HCT116 (cell line): ENCODE measurements around the gene KAZN. TPM values are rescaled to one million over a fixed set of nuclear protein-coding genes. Genes with fewer than 3 reads are reported as not detected.
"Not testable (repeated sequence)": the region's sequence is repeated elsewhere in the genome, so short reads cannot be mapped to it uniquely, and the experiment has no call there.

Source experiments
- ATAC-seq: fragments of 200-7000 bp; cut with Tn5 transposase; 2 replicates; pipeline ENCODE4 v1.9.1; 2020; ENCODE audit warnings: mild to moderate bottlenecking, moderate library complexity
- BruUV-seq: library from RNA; stranded (reverse); fragments of 400-500 nt; replicated peaks from 2 replicates; lab custom pipeline; 2021; lab: Mats Ljungman, UMichigan
- CTCF ChIA-PET: fragments of 300-600 bp; sonication (Branson Sonifier 250); formaldehyde crosslinking; loops from one replicate; lab custom pipeline; 2021; ENCODE audit warnings: antibody characterized with exemption; lab: Charles Lee
- POLR2A ChIA-PET: fragments of 300-600, 350-600 bp; sonication (Branson Sonifier 250); formaldehyde crosslinking; loops from one replicate; lab custom pipeline; 2021; ENCODE audit warnings: antibody characterized with exemption; lab: Charles Lee
- RAD21 ChIA-PET, 2 experiments: fragments of 300-600 bp; sonication (Branson Sonifier 250); formaldehyde crosslinking; loops; one replicate each; lab custom pipeline; 2023; ENCODE audit warnings: low total read pairs in 2 of 2; ENCODE audit not compliant: uncharacterized antibody in 2 of 2, unreplicated experiment in 2 of 2, low non-redundant PET in 1 of 2; lab: Charles Lee
- DNase-seq: peaks from one replicate; pipeline ENCODE4 v3.0.0-alpha.2; 2010; ENCODE audit warnings: low read depth, low spot score
- H2AFZ ChIP-seq: fragments of 200-600 bp; shearing (Covaris generic), sonication (generic); 2 replicates; pipeline ENCODE4 v1.6.1; 2017; ENCODE audit warnings: low read depth, mixed run types, mixed read lengths, antibody characterized with exemption, low read length; ENCODE audit not compliant: poor library complexity, severe bottlenecking
- H3K27ac ChIP-seq: 2 replicates; pipeline ENCODE4 v1.5.1; 2012; ENCODE audit warnings: low read depth, low read length
- H3K27me3 ChIP-seq: fragments of 200-600 bp; sonication (generic); 2 replicates; pipeline ENCODE4 v1.6.1; 2016; ENCODE audit warnings: mixed run types, low read length, mixed read lengths; ENCODE audit not compliant: insufficient read depth
- H3K36me3 ChIP-seq, 2 experiments: fragments of 200-500 bp in 1 of 2; fragments of 200-600 bp in 1 of 2; sonication (Bioruptor generic) in 1 of 2; sonication (generic) in 1 of 2; 2 replicates each; pipeline versions ENCODE4 v1.5.1 to v1.6.1; 2014 to 2016; ENCODE audit warnings: low read length in 2 of 2, inconsistent platforms in 1 of 2, mixed read lengths in 1 of 2, mixed run types in 1 of 2; ENCODE audit not compliant: insufficient read depth in 2 of 2, control insufficient read depth in 1 of 2
- H3K4me1 ChIP-seq, 2 experiments: fragments of 200-600 bp in 1 of 2; sonication (generic) in 1 of 2; 2 replicates each; pipeline versions ENCODE4 v1.5.1 to v1.6.1; 2012 to 2017; ENCODE audit warnings: low read length in 2 of 2, inconsistent platforms in 1 of 2, mild to moderate bottlenecking in 1 of 2, mixed read lengths in 1 of 2, mixed run types in 1 of 2, moderate library complexity in 1 of 2; ENCODE audit not compliant: insufficient read depth in 2 of 2, control insufficient read depth in 1 of 2
- H3K4me2 ChIP-seq: fragments of 200-600 bp; sonication (generic); 2 replicates; pipeline ENCODE4 v1.6.1; 2017; ENCODE audit warnings: mixed run types, low read length, mixed read lengths
- H3K4me3 ChIP-seq, 2 experiments: fragments of 200-600 bp in 1 of 2; sonication (generic) in 1 of 2; replicated peaks in 1 of 2; 2 replicates each; pipeline ENCODE4 v1.5.1; 2011 to 2016; ENCODE audit warnings: low read length in 2 of 2, control low read depth in 1 of 2, low read depth in 1 of 2, mild to moderate bottlenecking in 1 of 2, mixed read lengths in 1 of 2, mixed run types in 1 of 2
- H3K79me2 ChIP-seq: fragments of 200-600 bp; sonication (generic); 2 replicates; pipeline ENCODE4 v1.6.1; 2017; ENCODE audit warnings: mild to moderate bottlenecking, mixed run types, low read length, moderate library complexity, mixed read lengths; ENCODE audit not compliant: insufficient read depth
- H3K9ac ChIP-seq: fragments of 200-600 bp; sonication (generic); 2 replicates; pipeline ENCODE4 v1.6.1; 2016; ENCODE audit warnings: low read length, mixed read lengths
- H3K9me2 ChIP-seq: fragments of 200-600 bp; sonication (generic), shearing (Covaris generic); 2 replicates; pipeline ENCODE4 v1.6.1; 2017; ENCODE audit warnings: mixed run types, mild to moderate bottlenecking, moderate library complexity; ENCODE audit not compliant: insufficient read depth
- H3K9me3 ChIP-seq, 2 experiments: fragments of 200-500 bp in 1 of 2; fragments of 200-600 bp in 1 of 2; sonication (Bioruptor generic) in 1 of 2; sonication (generic) in 1 of 2; 2 replicates each; pipeline ENCODE4 v1.6.1; 2014 to 2017; ENCODE audit warnings: low read length in 2 of 2, mixed read lengths in 2 of 2, inconsistent platforms in 1 of 2, low read depth in 1 of 2, mild to moderate bottlenecking in 1 of 2, mixed run types in 1 of 2, moderate library complexity in 1 of 2; ENCODE audit not compliant: control insufficient read depth in 1 of 2, insufficient read depth in 1 of 2
- H4K20me1 ChIP-seq: fragments of 200-600 bp; sonication (generic), shearing (Covaris generic); 2 replicates; pipeline ENCODE4 v1.6.1; 2017; ENCODE audit warnings: mixed run types, mild to moderate bottlenecking, moderate library complexity; ENCODE audit not compliant: insufficient read depth
- ELF1 ChIP-seq: IDR thresholded peaks from 2 replicates; pipeline ENCODE4 v1.6.1; 2012; ENCODE audit warnings: low read depth, borderline replicate concordance
- FOSL1 ChIP-seq: IDR thresholded peaks from 2 replicates; pipeline ENCODE4 v1.6.1; 2012; ENCODE audit warnings: low read depth
- POLR2A ChIP-seq: IDR thresholded peaks from 2 replicates; pipeline ENCODE4 v1.7.0; 2011; ENCODE audit warnings: borderline replicate concordance; ENCODE audit not compliant: insufficient read depth, insufficient read length; ENCODE audit errors: extremely low read depth
- RAD21 ChIP-seq: IDR thresholded peaks from 2 replicates; pipeline ENCODE4 v1.6.1; 2012; ENCODE audit warnings: low read depth, mild to moderate bottlenecking
- REST ChIP-seq: IDR thresholded peaks from 2 replicates; pipeline ENCODE4 v1.6.1; 2012; ENCODE audit warnings: low read depth
- ZNF274 ChIP-seq: fragments of 200-500 bp; sonication (Bioruptor generic); IDR thresholded peaks from 2 replicates; pipeline ENCODE4 v1.6.1; 2014; ENCODE audit warnings: mild to moderate bottlenecking, low read depth, low read length, inconsistent platforms
- intact Hi-C: fragments of 100-400 bp; cut with micrococcal nuclease; formaldehyde crosslinking; loops from 2 replicates; pipeline ENCODE4 v1.10.0; 2022
- total RNA-seq: library from RNA; stranded (reverse); gene quantifications from one replicate; pipeline ENCODE4 v1.2.1, GENCODE V29; 2021; ENCODE audit not compliant: unreplicated experiment
- TF ChIP-seq, protein P1 (sequence below): IDR thresholded peaks from 2 replicates; pipeline ENCODE4 v1.6.1; 2012
- TF ChIP-seq, protein P2 (sequence below), 3 experiments: fragments of 200-600 bp in 1 of 3; sonication (generic) in 1 of 3; IDR thresholded peaks in 2 of 3; conservative IDR thresholded peaks in 1 of 3; 2 replicates each; pipeline ENCODE4 v1.5.1; 2012 to 2017; ENCODE audit warnings: low read depth in 2 of 3, low read length in 2 of 3, antibody characterized with exemption in 1 of 3, borderline replicate concordance in 1 of 3, control low read depth in 1 of 3, mild to moderate bottlenecking in 1 of 3, mixed read lengths in 1 of 3, mixed run types in 1 of 3, moderate library complexity in 1 of 3; ENCODE audit not compliant: insufficient read depth in 1 of 3

KAZN gene
- total RNA-seq, 1 experiment from 2014 or later, result 13.4 TPM

DNA sequence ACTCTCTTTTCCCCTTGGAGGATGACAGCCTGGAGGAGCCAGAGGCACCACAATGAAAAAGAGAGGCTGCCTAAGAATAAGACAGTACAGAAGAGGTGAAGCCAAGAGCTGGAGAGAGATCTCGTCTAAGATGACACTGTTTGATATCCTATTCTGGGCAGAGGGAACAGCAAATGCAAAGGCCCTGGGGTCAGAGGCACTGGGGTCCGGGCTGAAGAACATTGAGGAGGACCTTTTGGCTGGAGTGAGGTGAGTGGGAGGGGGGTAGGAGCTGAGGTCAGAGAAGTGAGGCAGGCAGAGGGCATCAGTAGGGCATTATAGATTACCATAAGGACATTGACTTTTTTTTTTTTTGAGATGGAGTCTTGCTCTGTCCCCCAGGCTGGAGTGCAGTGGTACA, 535.8 kb downstream of the KAZN start (continued):
- TF ChIP-seq REST, result no peak
- TF ChIP-seq, all 23 proteins: peak for 0

- H3K79me2 ChIP-seq, RAD21 ChIA-PET, DNase-seq, H3K9me2 ChIP-seq, H3K27me3 ChIP-seq, H4K20me1 ChIP-seq, POLR2A ChIA-PET, H3K36me3 ChIP-seq, H3K27ac ChIP-seq, BruUV-seq, intact Hi-C loops, H3K4me2 ChIP-seq, CTCF ChIA-PET, H3K9me3 ChIP-seq, H2AFZ ChIP-seq, H3K9ac ChIP-seq, H3K4me3 ChIP-seq, ATAC-seq: not testable (repeated sequence)
- peaks cover 18 to 19% of the 10 kb centered on the region in 2 experiments for H3K4me1 ChIP-seq
Observed at GRCh38 chr1:15135604-15136003, 537.1 kb downstream of the KAZN start.

DNA sequence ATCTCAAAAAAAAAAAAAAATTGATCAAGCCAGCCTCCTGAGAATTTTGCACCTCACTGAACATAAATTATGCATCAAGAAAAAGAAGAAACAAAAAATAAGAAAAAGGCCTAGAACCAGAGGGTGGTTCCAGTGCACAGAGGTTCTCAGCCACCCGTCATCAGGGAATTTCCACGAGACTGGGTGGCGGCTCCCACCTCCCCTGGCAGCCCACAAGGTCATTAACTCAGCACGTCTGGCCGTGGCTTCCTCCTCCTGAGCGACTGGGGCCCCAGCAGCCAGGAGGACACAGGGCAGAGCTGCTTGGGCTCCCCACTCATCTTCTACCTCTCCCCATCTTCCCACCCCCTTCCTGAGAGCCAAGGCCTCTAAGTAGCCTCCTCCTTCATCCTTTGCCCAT, 539.3 kb downstream of the KAZN start:
- DNase-seq, result no peak
- no peak for TF ChIP-seq ZNF274
- no peak for TF ChIP-seq RAD21
- TF ChIP-seq, protein P1, sequence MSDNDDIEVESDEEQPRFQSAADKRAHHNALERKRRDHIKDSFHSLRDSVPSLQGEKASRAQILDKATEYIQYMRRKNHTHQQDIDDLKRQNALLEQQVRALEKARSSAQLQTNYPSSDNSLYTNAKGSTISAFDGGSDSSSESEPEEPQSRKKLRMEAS, result no peak
- no peak for TF ChIP-seq ELF1
- TF ChIP-seq, protein P2, sequence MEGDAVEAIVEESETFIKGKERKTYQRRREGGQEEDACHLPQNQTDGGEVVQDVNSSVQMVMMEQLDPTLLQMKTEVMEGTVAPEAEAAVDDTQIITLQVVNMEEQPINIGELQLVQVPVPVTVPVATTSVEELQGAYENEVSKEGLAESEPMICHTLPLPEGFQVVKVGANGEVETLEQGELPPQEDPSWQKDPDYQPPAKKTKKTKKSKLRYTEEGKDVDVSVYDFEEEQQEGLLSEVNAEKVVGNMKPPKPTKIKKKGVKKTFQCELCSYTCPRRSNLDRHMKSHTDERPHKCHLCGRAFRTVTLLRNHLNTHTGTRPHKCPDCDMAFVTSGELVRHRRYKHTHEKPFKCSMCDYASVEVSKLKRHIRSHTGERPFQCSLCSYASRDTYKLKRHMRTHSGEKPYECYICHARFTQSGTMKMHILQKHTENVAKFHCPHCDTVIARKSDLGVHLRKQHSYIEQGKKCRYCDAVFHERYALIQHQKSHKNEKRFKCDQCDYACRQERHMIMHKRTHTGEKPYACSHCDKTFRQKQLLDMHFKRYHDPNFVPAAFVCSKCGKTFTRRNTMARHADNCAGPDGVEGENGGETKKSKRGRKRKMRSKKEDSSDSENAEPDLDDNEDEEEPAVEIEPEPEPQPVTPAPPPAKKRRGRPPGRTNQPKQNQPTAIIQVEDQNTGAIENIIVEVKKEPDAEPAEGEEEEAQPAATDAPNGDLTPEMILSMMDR (IDR thresholded peaks at IDR 0.05 in 2 of 3, conservative IDR thresholded peaks at IDR 0.05 in 1 of 3; ENCODE audit: borderline replicate concordance in 1 of 3, insufficient read depth in 1 of 3, low read depth in 2 of 3, low read length in 2 of 3), result no peak
- no peak for TF ChIP-seq POLR2A
- no peak for TF ChIP-seq FOSL1
- RAD21 ChIA-PET, result no interaction called here

More for the DNA sequence above, 539.3 kb downstream of the KAZN start:
- no peak overlapping the region for H2AFZ ChIP-seq
- no peaks in the 10 kb centered on the region for H3K36me3 ChIP-seq
- H3K27me3 ChIP-seq, result no peaks in the 10 kb centered on the region
- no peaks in the 10 kb centered on the region for H3K9me2 ChIP-seq
- ChIA-PET POLR2A (no interaction called here), CTCF (interaction anchor here (2.4 kb wide), 1 partner anchor 9 kb away, joined by 8 read pairs; no protein-coding TSS in a partner anchor)
- no peak overlapping the region for H3K9ac ChIP-seq
- ATAC-seq, result no peak
- no TSS peak for BruUV-seq
- H3K79me2 ChIP-seq, result no peaks in the 10 kb centered on the region
- peaks cover 30 to 41% of the 10 kb centered on the region in 2 experiments for H3K4me1 ChIP-seq
- H3K9me3 ChIP-seq, result no peaks in the 10 kb centered on the region
- no peak overlapping the region for H3K27ac ChIP-seq
- no peak overlapping the region for H3K4me2 ChIP-seq
- H4K20me1 ChIP-seq, result no peaks in the 10 kb centered on the region
- intact Hi-C loops, result no loop called here
- no peak overlapping the region for H3K4me3 ChIP-seq
